NCI-H446 (cell line): ENCODE data around the gene MAML2.

ENCODE experiments used
- DNase-seq, 2 experiments: peaks; one replicate each; lab custom pipeline; 2025; lab: John Stamatoyannopoulos, UW

MAML2 gene

DNA sequence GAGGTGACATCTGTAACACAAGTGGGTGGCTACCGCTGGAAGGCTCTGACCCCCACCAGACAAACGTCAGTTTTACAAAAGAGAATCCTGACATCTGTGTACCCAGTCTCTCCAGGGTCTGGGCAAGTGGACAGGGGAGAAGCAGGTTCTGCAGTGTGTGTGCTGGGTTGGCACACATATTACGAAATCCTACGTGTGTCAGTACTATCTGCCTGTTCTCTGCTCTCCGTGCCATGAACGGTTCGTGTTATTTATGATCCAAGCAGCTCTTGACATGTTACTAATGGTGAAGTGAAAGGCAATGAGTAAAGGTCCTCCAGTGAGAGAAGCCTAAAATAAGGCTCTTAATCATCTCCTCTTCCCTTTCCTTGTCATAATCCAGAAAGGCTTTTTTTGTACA lies 217.6 kb downstream of the MAML2 start:
- DNase-seq: no peak

DNA sequence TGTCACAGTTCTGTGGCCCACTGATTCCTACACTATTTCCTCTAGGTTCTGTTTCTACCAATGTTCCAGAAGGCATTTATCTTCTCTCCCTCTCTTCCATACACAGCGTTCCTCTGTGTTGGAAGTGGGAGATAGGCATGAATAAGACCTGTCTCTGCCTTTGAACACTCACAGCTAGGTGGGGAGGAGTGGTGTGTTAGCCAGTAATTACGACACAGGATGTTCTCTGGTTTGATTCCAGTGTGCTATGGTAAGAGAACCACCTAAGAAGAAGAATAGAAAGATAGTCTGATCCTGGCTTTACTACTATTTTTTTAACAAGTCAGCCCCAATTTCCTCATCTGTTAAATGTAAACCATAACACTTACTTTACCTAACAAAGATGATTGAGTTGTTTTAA lies 218.8 kb downstream of the MAML2 start:
- DNase-seq: no peak

DNA sequence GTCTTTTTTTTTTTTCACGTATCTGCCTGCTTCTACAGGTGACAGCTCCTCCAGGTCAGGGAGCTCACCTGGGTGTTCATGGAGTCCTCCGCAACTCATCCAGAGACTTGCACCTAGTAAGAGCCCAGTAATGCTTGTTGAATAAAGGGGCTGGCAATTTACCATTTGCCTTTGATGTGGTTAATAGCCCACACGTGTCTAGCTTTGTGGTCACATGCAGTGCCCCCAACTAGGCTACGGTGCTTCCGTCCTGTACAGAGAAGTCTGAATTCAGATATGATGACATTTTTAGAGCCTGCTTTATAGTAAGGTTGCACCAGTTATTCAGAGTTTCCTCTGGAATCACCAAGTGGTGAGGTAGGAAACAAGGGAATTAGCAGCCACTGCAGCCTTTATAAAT lies 219.7 kb downstream of the MAML2 start:
- DNase-seq: no peak

- no peak for DNase-seq
These were observed 220.4 kb downstream of the MAML2 start for GRCh38 chr11:96122601-96123074.

DNA sequence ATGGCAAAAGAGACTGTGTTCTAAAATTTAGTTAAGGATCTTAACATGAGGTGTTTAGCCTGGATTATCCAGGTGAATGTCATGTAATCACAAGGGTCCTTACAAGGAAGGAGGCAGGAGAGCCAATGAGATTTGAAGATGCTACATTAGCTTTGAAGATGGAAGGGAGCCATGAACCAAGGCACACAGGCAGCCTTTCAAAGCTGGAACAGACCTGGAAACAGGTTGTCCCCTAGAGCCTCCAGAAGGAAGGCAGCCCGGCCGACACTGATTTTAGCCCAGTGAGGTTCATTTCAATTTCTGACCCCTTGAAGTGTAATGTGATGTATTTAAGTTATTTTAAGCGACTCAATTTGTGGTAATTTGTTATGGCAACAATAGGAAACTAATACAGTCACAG lies 223.8 kb downstream of the MAML2 start:
- DNase-seq: no peak

GRCh38 chr11:96116376-96116775 lies 226.6 kb downstream of the MAML2 start:
- peak in 1 of 2 experiments; percentile 13 for DNase-seq

GRCh38 chr11:96114178-96115064 lies 228.6 kb downstream of the MAML2 start:
- no peak for DNase-seq

DNA sequence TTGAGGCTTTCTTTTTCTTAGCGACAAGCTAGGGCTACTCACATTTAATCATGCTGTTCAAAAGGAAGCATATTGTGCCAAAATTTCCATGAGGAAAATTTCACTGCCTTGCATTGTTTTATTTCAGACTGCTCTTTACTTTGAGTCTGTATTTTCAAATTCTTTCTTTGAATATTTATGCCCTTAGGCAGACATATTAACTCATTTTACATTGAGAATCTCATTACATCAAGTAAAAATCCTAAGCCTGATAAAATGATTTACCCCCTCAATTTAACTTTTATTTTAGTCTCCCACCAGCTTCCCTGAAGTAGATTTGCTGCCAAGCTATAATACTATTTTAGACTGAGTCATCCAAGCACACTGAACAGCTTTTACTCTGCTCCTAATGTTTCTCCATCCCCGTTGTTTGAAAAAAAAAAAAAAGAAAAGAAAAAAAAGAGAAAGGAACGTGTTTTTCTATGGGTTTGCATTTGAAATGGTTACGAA lies 229.8 kb downstream of the MAML2 start:
- peak; percentile 67 to 71 for DNase-seq

DNA sequence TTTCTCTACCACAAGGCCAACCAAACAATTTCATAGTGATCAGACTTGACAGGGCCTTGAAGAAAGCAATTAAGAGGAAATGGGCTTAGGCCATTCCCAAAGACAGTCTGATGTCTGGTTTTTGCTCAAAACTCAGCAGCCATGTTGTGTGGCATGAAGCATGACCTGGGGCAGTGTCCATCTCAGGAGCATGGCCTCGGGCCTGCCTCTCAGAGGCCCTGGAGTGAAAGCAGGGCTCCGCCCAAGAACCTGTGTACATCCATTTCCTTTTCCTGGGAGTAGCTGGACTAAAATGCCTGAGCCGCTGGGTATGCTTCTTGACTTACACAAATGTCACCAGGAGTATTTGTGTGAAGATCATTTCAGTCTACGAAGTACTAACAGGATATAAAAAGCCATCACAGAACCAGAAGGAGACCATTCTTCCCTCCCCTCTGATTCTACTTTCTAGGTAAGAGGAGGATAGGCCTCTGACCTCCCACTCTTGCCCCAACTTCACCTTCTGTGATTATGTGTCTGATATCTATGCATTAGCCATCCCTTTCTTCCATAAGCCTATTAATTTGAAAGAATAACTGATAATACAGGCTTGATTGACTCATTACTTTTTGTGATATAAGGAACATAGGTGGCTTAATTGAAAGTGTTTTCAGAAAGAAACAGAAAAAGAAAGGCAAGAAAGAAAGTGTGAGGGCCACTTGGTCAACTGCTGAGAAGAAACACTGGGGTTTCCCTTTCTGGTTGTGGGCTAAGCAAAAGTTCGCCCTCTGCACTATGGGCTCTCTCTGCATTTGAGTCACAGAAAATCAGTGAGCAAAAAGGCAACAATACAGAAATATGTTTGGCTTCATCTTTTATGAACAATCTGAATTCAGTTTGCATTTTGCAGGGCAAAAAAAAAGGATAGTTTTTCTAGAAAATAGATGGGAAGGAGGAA lies 230.5 kb downstream of the MAML2 start:
- DNase-seq: no peak

DNA sequence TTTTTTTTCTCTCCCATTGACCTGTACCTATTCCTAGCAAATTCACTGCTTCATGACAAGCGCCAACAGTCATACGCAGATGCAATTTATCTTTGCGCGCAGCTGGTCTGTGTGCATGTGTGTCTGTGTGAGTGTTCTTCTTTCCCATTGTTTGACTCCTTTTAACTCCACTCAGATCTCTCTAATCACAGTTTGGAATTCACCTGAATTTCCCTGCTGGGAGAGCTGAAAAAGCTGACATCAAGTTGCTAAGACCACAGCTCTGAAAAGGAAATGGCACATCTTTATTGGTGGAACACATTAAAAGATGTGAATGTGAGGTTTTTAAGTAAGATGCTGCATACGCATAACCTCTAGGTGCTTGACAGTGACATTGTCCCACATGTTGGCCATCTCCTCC lies 231.7 kb downstream of the MAML2 start:
- no peak for DNase-seq

GRCh38 chr11:96110302-96110701 lies 232.7 kb downstream of the MAML2 start:
- no peak for DNase-seq

- no peak for DNase-seq
These were observed 233.5 kb downstream of the MAML2 start for GRCh38 chr11:96109331-96110030.

GRCh38 chr11:96107143-96107824 lies 235.7 kb downstream of the MAML2 start:
- peak in 1 of 2 experiments; percentile 25 for DNase-seq

GRCh38 chr11:96106645-96107044 lies 236.3 kb downstream of the MAML2 start:
- no peak for DNase-seq

DNA sequence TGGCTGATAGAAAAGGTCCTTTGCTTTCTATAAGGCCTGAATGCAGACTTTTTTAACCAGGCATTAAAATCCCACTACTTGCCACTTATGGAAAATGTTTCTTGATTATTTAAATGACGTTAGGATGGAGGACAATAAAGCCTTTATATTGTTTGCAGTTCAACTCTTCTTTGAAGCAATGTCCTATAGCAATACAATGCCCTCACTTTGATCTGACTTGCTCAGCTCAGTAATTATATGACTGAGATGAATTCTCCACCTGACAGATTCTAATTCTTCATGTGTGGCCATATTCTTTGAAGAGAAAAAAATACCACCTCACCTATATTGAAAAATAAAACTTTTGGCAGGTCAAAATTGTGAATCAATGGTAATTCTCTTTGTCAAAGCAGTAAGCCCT lies 237.1 kb downstream of the MAML2 start:
- DNase-seq: no peak

- no peak for DNase-seq
These were observed 237.6 kb downstream of the MAML2 start for GRCh38 chr11:96105197-96105895.

DNA sequence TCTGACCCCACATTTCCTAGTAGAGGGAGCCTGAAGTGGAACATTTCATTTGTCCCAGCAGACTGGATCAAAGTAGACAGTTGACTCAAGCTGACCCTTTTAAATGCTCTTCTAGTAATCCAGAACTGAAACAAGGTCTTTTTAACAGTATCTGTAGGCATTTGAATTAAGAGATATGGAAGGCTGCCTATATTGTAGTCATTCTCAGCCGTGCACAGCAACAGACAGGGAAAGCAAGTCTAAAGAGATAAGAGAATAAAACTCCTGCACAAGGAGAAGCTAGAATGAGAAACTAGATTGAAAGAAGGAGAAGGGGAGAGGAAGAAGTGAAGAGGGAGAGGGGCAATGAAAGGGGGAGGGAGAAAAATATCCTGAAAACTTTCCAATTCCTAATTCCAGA lies 238.5 kb downstream of the MAML2 start:
- DNase-seq: no peak

DNA sequence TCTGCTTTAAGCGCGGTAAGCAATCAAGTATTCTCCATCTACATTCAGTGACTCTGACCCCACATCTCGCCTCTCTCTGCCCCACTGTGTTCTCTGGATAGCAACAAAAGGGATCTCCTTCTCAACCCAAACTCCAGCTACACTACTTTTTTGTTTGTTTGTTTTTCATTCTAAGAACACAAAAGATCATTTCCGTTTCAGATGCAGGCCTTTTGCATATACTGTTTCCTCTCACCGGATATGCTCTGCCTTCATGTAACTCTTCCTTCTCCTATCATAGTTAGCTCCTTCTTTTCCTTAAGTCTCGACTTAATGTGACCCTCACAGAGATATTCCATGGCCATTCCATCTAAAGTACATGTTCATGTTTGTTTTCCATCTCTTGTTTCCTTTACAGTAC lies 239.3 kb downstream of the MAML2 start:
- no peak for DNase-seq

- DNase-seq: no peak
These were observed 239.9 kb downstream of the MAML2 start for GRCh38 chr11:96103102-96103501.

- DNase-seq: no peak
These were observed 240.3 kb downstream of the MAML2 start for GRCh38 chr11:96102664-96103078.

- DNase-seq: no peak
These were observed 241.8 kb downstream of the MAML2 start for GRCh38 chr11:96101146-96101545.
